ENCODE measurements around the gene ARHGEF18.

- TF ChIP-seq CTCF (IDR thresholded peaks at IDR 0.05): no peak
- no peak for TF ChIP-seq POLR2A (IDR thresholded peaks at IDR 0.05)
These were observed 14.5 kb downstream of the ARHGEF18 start for GRCh38 chr19:7363225-7363624.
